Trophoblast cell (in vitro differentiated cells and primary cell): ENCODE data around the gene PBX1.
A peak's percentile ranks its signal among the peaks of the same experiment; 100 is the strongest.

ENCODE experiments used
- DNase-seq, 2 donors: peaks; one replicate each; pipeline ENCODE4 v3.0.0-alpha.2; 2016
- H2AFZ ChIP-seq: 2 replicates; pipeline ENCODE4 v1.6.1; 2013; ENCODE audit warnings: low read length, moderate library complexity, mild to moderate bottlenecking; ENCODE audit not compliant: insufficient read depth, poor library complexity
- H2AK5ac ChIP-seq: 2 replicates; pipeline ENCODE4 v1.6.1; 2013; ENCODE audit warnings: mild to moderate bottlenecking, low read length
- H2BK120ac ChIP-seq: 2 replicates; pipeline ENCODE4 v1.6.1; 2013; ENCODE audit warnings: low read length, mild to moderate bottlenecking, moderate library complexity; ENCODE audit not compliant: insufficient read depth, poor library complexity
- H2BK12ac ChIP-seq: 2 replicates; pipeline ENCODE4 v1.6.1; 2013; ENCODE audit warnings: mild to moderate bottlenecking, low read length, moderate library complexity
- H2BK5ac ChIP-seq: 2 replicates; pipeline ENCODE4 v1.6.1; 2013; ENCODE audit warnings: low read length, low read depth, moderate library complexity, mild to moderate bottlenecking; ENCODE audit not compliant: poor library complexity
- H3K14ac ChIP-seq: 2 replicates; pipeline ENCODE4 v1.6.1; 2013; ENCODE audit warnings: mild to moderate bottlenecking, low read length
- H3K18ac ChIP-seq: 2 replicates; pipeline ENCODE4 v1.6.1; 2013; ENCODE audit warnings: mild to moderate bottlenecking, low read length
- H3K23ac ChIP-seq: 2 replicates; pipeline ENCODE4 v1.6.1; 2013; ENCODE audit warnings: low read length
- H3K27ac ChIP-seq: 2 replicates; pipeline ENCODE4 v1.5.1; 2013; ENCODE audit warnings: low read depth, mild to moderate bottlenecking, inconsistent platforms, low read length, moderate library complexity
- H3K27me3 ChIP-seq: 2 replicates; pipeline ENCODE4 v1.6.1; 2013; ENCODE audit warnings: inconsistent platforms, mild to moderate bottlenecking, low read length, moderate library complexity; ENCODE audit not compliant: insufficient read depth
- H3K36me3 ChIP-seq, 2 experiments: 1 replicate in 1 of 2; 2 replicates in 1 of 2; pipeline ENCODE4 v1.6.1; 2013; ENCODE audit warnings: low read length in 2 of 2, mild to moderate bottlenecking in 2 of 2, moderate library complexity in 1 of 2; ENCODE audit not compliant: insufficient read depth in 2 of 2, control insufficient read depth in 1 of 2
- H3K4ac ChIP-seq: 2 replicates; pipeline ENCODE4 v1.6.1; 2013; ENCODE audit warnings: low read depth, mild to moderate bottlenecking, low read length, moderate library complexity
- H3K4me1 ChIP-seq, 2 experiments: 1 replicate in 1 of 2; 2 replicates in 1 of 2; pipeline ENCODE4 v1.6.1; 2013; ENCODE audit warnings: low read length in 2 of 2, mild to moderate bottlenecking in 2 of 2, moderate library complexity in 1 of 2; ENCODE audit not compliant: insufficient read depth in 2 of 2, control insufficient read depth in 1 of 2
- H3K4me2 ChIP-seq: 2 replicates; pipeline ENCODE4 v1.6.1; 2013; ENCODE audit warnings: inconsistent platforms, mild to moderate bottlenecking, low read length, moderate library complexity
- H3K4me3 ChIP-seq: 2 replicates; pipeline ENCODE4 v1.5.1; 2013; ENCODE audit warnings: mild to moderate bottlenecking, low read depth, low read length, inconsistent platforms
- H3K79me1 ChIP-seq: one replicate; pipeline ENCODE4 v1.6.1; 2013; ENCODE audit warnings: low read length
- H3K79me2 ChIP-seq: 2 replicates; pipeline ENCODE4 v1.6.1; 2013; ENCODE audit warnings: low read length, mild to moderate bottlenecking; ENCODE audit not compliant: control insufficient read depth, insufficient read depth, poor library complexity
- H3K9ac ChIP-seq: 2 replicates; pipeline ENCODE4 v1.6.1; 2013; ENCODE audit warnings: mild to moderate bottlenecking, low read length
- H3K9me3 ChIP-seq: 2 replicates; pipeline ENCODE4 v1.6.1; 2013; ENCODE audit warnings: low read depth, mild to moderate bottlenecking, control low read depth, inconsistent platforms, low read length; ENCODE audit not compliant: insufficient read depth
- H4K12ac ChIP-seq: 2 replicates; pipeline ENCODE4 v1.6.1; 2013; ENCODE audit warnings: low read depth, mild to moderate bottlenecking, low read length, moderate library complexity
- H4K8ac ChIP-seq: 2 replicates; pipeline ENCODE4 v1.6.1; 2013; ENCODE audit warnings: low read depth, mild to moderate bottlenecking, low read length, moderate library complexity
- H4K91ac ChIP-seq: one replicate; pipeline ENCODE4 v1.6.1; 2013; ENCODE audit warnings: low read depth, mild to moderate bottlenecking, low read length, moderate library complexity
- WGBS: extraction: QIAGEN DNeasy Blood & Tissue Kit; methylation state at CpG from one replicate; pipeline ENCODE4 v1.1.7; 2013; ENCODE audit warnings: missing lambda C conversion rate; ENCODE audit not compliant: insufficient read length, insufficient coverage; ENCODE audit errors: extremely low coverage; 5-methylcytosine and 5-hydroxymethylcytosine counted together

The PBX1 gene

DNA sequence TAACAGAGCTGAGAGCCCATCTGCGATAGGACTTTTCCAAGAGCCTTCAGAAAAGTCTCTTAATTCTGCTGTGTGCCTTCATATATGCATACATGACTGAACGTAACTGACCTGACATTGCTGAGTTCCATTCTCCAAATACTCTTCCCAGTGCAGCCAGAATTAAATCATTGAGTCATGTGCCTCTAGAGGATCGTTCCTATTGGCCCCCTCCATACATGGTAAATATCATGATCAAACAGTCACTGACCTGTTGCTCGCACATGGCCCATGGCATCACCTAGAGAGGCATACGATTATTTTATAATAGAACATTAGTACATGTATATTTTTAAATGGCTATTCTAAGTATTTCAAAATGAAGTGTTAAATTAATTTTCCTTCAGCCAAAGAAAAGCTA, 186.8 kb downstream of the PBX1 start:
- WGBS: no CpG with 5 or more reads among the region's 5 CpGs

DNA sequence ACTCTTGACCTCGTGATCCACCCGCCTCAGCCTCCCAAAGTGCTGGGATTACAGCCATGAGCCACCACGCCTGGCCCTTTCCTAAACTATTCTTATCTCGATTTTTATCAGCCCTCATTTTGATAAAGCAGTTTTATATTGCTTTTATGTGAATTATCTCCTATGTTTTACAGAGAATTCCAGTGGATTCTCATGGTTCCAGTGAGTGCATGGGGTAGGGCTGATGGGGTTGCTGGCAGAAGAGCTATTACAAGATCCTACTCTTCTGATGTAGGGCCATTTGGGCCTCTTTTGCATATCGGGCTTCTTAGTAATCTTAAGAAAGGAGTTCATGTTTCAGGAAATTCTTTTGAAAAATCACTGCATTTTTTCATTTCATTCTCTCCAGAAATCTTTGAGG, 187.6 kb downstream of the PBX1 start:
- Histone ChIP-seq H3K4me3 (no peak overlapping the region), H3K79me2 (no peaks in the 10 kb centered on the region), H2BK120ac (no peak overlapping the region), H2BK12ac (no peak overlapping the region), H2BK5ac (no peak overlapping the region), H2AK5ac (no peak overlapping the region), H3K27me3 (no peaks in the 10 kb centered on the region), H2AFZ (no peak overlapping the region), H3K79me1 (peaks cover 1% of the 10 kb centered on the region), H4K8ac (no peak overlapping the region), H3K18ac (no peak overlapping the region), H3K9me3 (no peaks in the 10 kb centered on the region), H3K36me3 (peaks cover 0 to 1% of the 10 kb centered on the region in 2 experiments), H4K12ac (no peak overlapping the region), H3K9ac (no peak overlapping the region), H3K14ac (no peak overlapping the region), H4K91ac (peak overlapping the region; percentile 4), H3K4ac (no peak overlapping the region), H3K4me1 (peaks cover 3 to 7% of the 10 kb centered on the region in 2 experiments), H3K23ac (no peak overlapping the region), H3K27ac (no peak overlapping the region), H3K4me2 (no peak overlapping the region)
- WGBS: no CpG with 5 or more reads among the region's 5 CpGs
- no peak for DNase-seq

More for the DNA sequence above, 186.8 kb downstream of the PBX1 start:
- peaks cover 0 to 1% of the 10 kb centered on the region in 2 experiments for H3K36me3 ChIP-seq
- no peak overlapping the region for H2BK12ac ChIP-seq
- no peak overlapping the region for H4K12ac ChIP-seq
- H3K9me3 ChIP-seq: no peaks in the 10 kb centered on the region
- no peak for DNase-seq
- H3K4me3 ChIP-seq: no peak overlapping the region
- no peak overlapping the region for H3K4me2 ChIP-seq
- H3K14ac ChIP-seq: no peak overlapping the region
- H4K91ac ChIP-seq: no peak overlapping the region
- H2BK5ac ChIP-seq: no peak overlapping the region
- H2AFZ ChIP-seq: no peak overlapping the region
- peak overlapping the region; percentile 22 for H3K23ac ChIP-seq
- H3K27ac ChIP-seq: no peak overlapping the region
- H3K4ac ChIP-seq: no peak overlapping the region
- peaks cover 3 to 7% of the 10 kb centered on the region in 2 experiments for H3K4me1 ChIP-seq
- no peak overlapping the region for H2AK5ac ChIP-seq
- H3K18ac ChIP-seq: no peak overlapping the region
- H3K79me2 ChIP-seq: no peaks in the 10 kb centered on the region
- H3K9ac ChIP-seq: no peak overlapping the region
- H2BK120ac ChIP-seq: no peak overlapping the region
- H4K8ac ChIP-seq: no peak overlapping the region
- peaks cover 3% of the 10 kb centered on the region for H3K79me1 ChIP-seq
- H3K27me3 ChIP-seq: no peaks in the 10 kb centered on the region

DNA sequence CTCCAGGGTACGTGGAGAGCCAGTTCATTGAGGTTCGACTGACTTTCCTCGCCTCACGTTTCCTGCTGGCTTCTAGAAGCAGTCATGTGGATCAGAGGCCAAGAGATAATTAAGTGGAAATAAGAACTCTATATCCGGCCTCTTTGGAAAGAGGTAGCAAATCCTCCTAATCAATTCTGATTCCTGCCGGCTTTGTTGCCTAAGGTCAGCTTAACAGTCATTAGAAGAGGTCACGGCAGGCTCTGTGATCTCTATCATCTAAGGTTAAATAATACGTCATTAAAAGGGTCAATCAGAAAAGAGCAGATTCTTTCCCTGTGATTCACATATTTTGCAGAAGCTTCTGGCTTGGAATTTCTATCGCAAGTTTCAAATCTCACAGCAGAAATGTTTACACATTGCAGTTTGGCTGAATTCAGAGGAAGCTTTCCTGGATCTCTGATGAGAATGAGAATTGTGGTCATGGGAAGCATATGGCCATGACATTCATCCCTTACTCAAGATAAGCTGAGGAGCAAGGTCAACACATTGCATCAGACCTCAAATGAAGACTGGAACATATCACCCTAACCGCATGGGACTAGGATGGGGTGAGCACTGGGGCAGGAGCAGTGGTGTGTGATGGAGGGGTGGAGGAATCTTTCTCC, 189.4 kb downstream of the PBX1 start:
- Histone ChIP-seq H4K12ac (no peak overlapping the region), H2AK5ac (peak overlapping the region; percentile 2), H2AFZ (no peak overlapping the region), H3K9ac (no peak overlapping the region), H3K79me2 (no peaks in the 10 kb centered on the region), H3K4me1 (peaks cover 3 to 7% of the 10 kb centered on the region in 2 experiments), H3K9me3 (no peaks in the 10 kb centered on the region), H3K27ac (peak overlapping the region; percentile 33), H3K27me3 (no peaks in the 10 kb centered on the region), H3K23ac (no peak overlapping the region), H3K18ac (no peak overlapping the region), H3K36me3 (no peaks in the 10 kb centered on the region), H3K79me1 (peaks cover 1% of the 10 kb centered on the region), H2BK120ac (peak overlapping the region; percentile 6), H2BK12ac (peak overlapping the region; percentile 0), H3K4me3 (no peak overlapping the region), H3K4ac (no peak overlapping the region), H3K14ac (no peak overlapping the region), H4K8ac (no peak overlapping the region), H4K91ac (no peak overlapping the region), H3K4me2 (no peak overlapping the region), H2BK5ac (no peak overlapping the region)
- no CpG with 5 or more reads among the region's 10 CpGs for WGBS
- DNase-seq: peak; percentile 55 to 87

DNA sequence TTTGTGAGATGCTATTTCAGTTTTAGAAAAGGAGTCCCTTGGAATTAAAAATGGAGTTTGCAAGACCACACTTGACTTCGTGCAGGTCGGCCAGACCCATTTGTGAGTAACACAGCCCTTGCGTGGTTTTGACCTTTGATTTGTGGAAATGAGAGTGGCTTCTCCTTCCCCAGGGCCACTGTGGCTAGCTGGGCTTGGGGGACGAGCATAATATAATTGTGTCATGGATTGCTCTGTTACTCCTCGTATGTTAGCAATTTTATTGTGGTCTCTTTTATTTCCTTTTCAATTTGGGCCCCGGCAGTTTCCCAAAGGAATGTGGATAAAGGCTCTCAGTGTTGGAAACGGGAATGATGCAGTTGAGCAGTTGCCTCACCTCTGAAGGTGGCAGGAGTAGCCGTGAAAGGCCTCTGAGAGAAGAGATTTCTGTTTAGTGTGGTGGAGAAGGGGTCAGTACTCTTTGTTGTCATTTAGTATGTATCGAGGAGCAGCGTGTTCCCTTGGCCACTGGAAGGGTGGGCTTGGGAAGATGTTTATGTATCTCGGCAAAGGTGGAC, 194.6 kb downstream of the PBX1 start:
- H3K4me3 ChIP-seq: no peak overlapping the region
- peak overlapping the region; percentile 27 for H2BK120ac ChIP-seq
- no peak overlapping the region for H3K27ac ChIP-seq
- no peak overlapping the region for H4K91ac ChIP-seq
- peak overlapping the region; percentile 46 for H3K18ac ChIP-seq
- no peak overlapping the region for H2AK5ac ChIP-seq
- H3K23ac ChIP-seq: no peak overlapping the region
- H3K4me2 ChIP-seq: no peak overlapping the region
- H3K4ac ChIP-seq: peak overlapping the region; percentile 24
- no peaks in the 10 kb centered on the region for H3K27me3 ChIP-seq
- H3K79me2 ChIP-seq: no peaks in the 10 kb centered on the region
- H3K9me3 ChIP-seq: no peaks in the 10 kb centered on the region
- peak overlapping the region; percentile 19 for H2BK12ac ChIP-seq
- H4K8ac ChIP-seq: peak overlapping the region; percentile 40
- H3K4me1 ChIP-seq: peaks cover 2 to 10% of the 10 kb centered on the region in 2 experiments
- no CpG with 5 or more reads among the region's 11 CpGs for WGBS
- H3K36me3 ChIP-seq: no peaks in the 10 kb centered on the region
- peak overlapping the region; percentile 34 for H3K14ac ChIP-seq
- no peak overlapping the region for H2BK5ac ChIP-seq
- H4K12ac ChIP-seq: no peak overlapping the region
- no peak overlapping the region for H2AFZ ChIP-seq
- no peak overlapping the region for H3K9ac ChIP-seq
- DNase-seq: no peak
- peaks cover 5% of the 10 kb centered on the region for H3K79me1 ChIP-seq
